HG03095 (cell line): ENCODE results near the gene CACNA2D3.

Source experiments
- ATAC-seq: cut with Tn5 transposase; IDR thresholded peaks from one replicate; pipeline ENCODE4 v1.9.1; 2021; ENCODE audit warnings: moderate library complexity; ENCODE audit not compliant: unreplicated experiment

The CACNA2D3 gene

GRCh38 chr3:54653456-54654195 is 531.3 kb downstream of the CACNA2D3 start:
- no peak for ATAC-seq

GRCh38 chr3:54654776-54655175 is 532.4 kb downstream of the CACNA2D3 start:
- no peak for ATAC-seq

DNA sequence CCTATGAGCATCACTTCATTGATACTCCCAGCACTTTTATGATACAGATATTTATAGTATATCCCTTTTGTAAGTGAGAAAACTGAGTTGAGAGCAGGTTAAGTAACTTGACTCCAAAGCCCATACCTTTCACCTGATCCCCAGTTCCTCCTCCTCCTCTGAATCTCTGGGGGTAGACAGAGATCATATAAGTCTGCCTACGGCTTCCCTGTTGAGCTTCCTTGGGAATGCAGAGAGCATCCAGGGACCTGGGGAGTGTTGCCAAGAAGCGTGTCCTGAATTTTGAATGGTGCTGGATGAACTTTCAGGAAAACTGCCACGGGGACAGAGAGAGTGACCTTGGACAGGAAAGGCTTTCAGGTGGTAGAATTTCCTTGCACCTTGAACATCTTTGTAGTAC is 537.0 kb downstream of the CACNA2D3 start:
- ATAC-seq = no peak

DNA sequence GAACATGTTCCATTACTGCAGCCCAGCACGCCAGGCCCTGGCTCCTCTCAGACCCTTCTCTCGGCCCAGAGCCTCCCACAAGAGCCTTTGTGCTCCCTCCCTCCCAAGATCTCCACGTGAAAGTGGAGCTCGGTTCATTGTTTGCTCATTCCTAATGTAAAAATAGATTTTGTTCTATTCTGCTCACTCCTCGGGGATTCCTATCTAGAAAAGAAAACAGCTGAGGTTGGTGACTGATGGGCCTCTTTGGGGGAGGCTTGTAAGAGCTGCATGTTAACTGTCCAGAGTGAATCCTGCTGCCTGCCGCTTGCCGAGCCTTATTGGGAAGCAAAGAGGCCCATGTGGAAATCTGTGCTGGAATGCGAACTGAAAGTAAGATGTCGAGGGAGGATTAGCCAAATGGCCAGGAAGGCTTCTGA is 538.4 kb downstream of the CACNA2D3 start:
- ATAC-seq = no peak

- no peak for ATAC-seq
Measured at GRCh38 chr3:54661151-54661550, 538.8 kb downstream of the CACNA2D3 start.

- no peak for ATAC-seq
Measured at GRCh38 chr3:54663501-54664011, 541.2 kb downstream of the CACNA2D3 start.

- no peak for ATAC-seq
Measured at GRCh38 chr3:54665016-54665600, 542.8 kb downstream of the CACNA2D3 start.

DNA sequence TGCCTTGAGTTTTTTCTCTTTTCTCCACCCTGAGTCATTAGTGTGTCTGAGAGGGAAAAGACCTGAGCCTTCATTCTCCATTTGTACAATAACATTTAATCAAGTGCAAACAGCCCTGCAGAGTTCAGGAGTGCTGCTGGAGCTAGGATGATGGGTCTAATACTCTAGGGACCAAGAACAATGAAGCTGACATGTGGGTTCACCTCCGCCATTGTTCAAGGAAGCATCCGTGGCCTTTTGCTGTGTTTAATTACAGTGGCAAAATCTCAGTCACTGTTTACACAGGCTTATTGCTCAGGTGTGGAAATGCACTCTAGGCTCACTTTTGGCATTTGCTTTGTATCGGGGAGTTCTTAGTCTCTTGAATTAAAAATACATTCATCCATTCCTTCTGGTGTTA is 545.9 kb downstream of the CACNA2D3 start:
- ATAC-seq = no peak

DNA sequence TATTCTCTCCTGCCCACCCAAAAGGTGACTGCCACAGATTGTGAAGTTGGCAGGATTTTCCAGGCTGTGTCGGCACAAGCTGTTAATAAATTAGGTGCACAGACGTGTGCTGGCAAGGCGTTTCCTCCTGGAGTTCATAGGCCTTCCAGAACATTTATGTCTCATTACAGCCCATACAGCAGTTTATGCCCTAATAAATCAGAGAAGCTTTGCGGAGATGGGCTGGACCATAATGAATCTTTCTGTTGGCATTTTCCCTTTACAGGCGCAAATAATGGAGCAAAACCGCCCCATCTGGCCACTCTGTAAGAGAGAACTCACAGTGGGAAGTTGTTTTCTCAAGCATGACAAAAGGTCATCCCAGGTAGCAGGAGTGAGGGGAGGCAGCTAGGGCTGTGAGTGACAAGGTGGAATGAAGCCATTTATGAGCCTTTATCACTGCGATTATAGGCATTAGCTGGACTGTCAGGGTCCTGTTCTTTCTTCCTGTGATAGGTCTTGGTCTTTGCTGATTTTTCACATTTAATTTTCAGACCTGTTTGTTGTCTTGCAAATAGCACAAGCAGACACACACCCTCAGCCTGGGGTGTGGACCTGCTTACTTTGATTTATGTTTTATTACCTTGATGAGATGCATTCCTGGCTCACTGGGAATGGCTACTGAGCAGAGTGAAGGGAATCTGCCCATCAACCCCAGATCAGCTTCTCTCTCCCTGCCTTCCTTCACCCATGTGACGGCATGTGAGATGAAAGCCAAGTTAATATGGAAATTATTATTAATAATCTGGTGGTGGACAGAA is 548.0 kb downstream of the CACNA2D3 start:
- ATAC-seq = no peak

GRCh38 chr3:54671511-54671910 is 549.2 kb downstream of the CACNA2D3 start:
- ATAC-seq = no peak

DNA sequence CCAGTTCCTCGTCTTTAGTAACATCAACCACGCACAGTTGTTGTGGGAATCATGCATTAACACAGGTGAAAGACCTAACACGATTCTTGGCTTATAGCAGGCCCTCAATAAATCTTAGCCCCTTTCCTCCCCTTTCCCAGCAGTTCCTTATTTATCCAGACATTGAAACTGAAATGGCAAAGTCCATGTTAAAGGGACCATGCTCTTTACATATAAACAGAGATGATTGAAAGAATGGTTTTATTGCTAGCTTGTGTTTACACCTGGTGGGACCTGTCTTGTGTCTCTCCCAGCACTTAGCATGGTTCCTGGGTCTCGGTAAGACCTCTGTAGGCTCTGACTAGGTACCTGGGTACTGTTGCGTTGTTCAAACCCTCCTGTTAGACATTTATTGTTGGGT is 553.7 kb downstream of the CACNA2D3 start:
- no peak for ATAC-seq

DNA sequence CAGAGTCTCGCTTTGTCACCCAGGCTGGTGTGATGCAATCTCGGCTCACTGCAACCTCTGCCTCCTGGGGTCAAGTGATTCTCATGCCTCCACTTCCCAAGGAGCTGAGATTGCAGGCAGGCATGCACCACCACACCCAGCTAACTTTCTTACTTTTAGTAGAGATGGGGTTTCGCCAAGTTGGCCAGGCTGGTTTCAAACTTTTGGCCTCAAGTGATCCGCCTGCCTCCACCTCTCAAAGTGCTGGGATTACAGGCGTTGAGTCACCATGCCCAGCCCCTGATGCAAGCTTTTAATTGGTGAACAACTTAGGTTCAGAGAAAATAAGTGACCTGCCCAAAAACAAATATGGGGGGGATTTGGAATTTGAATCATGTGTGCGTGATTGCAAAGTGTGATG is 559.4 kb downstream of the CACNA2D3 start:
- no peak for ATAC-seq

GRCh38 chr3:54685213-54685612 is 562.9 kb downstream of the CACNA2D3 start:
- ATAC-seq = no peak

GRCh38 chr3:54691289-54691771 is 569.0 kb downstream of the CACNA2D3 start:
- no peak for ATAC-seq

- no peak for ATAC-seq
Measured at GRCh38 chr3:54696313-54696712, 574.0 kb downstream of the CACNA2D3 start.

DNA sequence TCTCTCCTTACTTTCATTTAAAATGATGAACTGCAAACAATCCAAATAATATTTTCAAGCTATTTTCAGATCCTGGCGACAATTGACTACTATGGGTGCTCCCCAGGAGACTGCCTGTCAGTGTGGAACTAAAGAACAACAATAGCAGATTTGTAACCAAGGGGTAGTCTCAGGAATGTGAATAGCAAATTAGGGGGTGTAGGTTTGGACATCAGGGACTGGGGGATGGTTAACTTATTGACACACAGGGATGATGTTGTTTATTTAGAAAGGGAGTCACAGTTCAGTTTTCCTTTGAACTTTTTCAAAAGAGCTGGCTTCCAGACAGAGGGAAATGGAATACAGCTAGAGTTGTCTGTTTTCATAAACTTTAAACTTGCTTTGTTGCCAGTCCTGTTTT is 575.7 kb downstream of the CACNA2D3 start:
- no peak for ATAC-seq

DNA sequence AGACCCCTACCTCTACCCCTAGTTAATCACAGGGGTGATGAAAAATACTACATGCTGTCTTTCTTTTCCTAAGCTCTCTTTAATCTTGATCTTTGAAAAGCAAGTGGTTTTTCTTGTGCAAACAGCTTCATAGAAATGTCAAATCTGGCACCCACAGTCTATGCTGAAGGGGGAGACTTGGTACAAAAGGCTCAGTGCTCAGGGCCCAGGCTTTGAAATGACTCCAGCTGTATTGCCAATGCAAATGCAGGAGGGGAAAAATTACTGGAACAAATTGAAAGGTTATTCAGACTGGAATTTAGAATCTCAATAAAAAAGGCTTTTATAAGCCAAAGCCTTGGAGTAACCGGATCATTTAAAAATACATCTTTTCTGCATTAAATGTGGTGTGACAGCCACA is 581.6 kb downstream of the CACNA2D3 start:
- ATAC-seq = no peak

DNA sequence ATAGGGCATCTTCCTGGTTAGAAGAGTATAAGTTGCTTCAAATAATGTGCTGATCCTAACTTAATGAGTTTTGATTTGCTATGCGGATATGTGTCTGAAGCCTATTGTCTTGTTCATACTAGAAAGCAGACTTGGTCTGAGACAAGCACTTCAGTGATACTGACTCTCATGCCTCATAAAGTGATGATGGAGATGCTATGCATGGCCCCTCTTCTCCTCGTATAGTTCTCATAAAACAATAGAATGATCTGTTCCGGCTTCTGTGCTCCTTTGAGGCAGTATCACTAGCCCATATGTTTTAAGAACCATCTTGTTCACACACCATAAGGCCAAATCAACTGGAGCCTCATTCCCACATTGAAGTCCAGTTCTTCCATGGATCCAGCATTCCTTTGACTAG is 583.4 kb downstream of the CACNA2D3 start:
- ATAC-seq = no peak

- ATAC-seq = no peak
Measured at GRCh38 chr3:54706738-54707137, 584.4 kb downstream of the CACNA2D3 start.

DNA sequence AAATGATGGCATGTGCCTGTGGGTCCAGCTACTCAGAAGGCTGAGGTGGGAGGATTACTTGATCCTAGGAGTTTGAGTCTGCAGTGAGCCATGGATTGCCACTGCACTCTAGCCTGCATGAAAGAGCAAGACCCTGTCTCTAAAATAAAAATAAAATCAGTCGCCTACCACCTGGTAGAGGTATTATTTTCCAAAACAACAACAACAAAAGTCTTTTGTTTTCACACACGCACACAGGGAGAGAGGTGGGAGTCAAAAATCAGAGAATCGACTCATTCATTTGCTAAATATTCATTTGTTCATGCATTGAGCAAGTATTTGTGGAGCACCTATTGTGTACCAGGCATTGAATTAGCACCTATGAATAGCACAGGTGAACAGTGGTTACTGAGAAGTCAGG is 587.4 kb downstream of the CACNA2D3 start:
- ATAC-seq = no peak

- ATAC-seq = no peak
Measured at GRCh38 chr3:54710954-54711353, 588.6 kb downstream of the CACNA2D3 start.

DNA sequence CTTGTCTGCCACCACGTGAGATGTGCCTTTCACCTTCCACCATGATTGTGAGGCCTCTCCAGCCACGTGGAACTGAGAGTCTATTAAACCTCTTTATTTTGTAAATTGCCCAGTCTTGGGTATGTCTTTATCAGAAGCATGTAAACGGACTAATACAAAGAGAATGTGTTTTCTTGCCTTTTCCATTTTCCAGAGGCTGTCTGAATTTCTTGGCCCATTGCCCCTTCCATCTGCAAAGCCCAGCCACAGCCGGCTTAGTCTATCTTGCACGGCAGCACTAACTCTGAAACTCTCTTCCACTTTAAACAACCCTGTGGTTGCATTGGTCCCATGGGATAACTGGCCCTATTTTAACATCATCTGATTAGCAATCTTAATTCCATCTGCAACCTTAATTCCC is 590.2 kb downstream of the CACNA2D3 start:
- no peak for ATAC-seq
